NCI-H526 (cell line): Measurements from ENCODE around the gene UNC5B.

ENCODE experiments used
- DNase-seq, 2 experiments: peaks; one replicate each; lab custom pipeline; 2025; lab: John Stamatoyannopoulos, UW

The UNC5B gene

DNA sequence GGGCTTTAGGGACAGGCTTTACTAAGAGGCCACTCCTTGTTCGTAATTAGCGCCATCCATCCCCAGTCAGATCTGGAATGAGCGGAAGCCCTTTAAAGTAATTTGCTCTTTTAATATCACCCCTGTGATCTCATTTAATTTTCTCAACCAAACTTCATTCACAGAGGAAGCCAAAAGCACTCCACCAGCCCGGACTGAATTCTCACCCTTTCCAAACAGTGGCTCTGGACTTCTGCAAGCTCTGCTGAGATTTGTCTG lies 43.1 kb downstream of the UNC5B start:
- no peak for DNase-seq

DNA sequence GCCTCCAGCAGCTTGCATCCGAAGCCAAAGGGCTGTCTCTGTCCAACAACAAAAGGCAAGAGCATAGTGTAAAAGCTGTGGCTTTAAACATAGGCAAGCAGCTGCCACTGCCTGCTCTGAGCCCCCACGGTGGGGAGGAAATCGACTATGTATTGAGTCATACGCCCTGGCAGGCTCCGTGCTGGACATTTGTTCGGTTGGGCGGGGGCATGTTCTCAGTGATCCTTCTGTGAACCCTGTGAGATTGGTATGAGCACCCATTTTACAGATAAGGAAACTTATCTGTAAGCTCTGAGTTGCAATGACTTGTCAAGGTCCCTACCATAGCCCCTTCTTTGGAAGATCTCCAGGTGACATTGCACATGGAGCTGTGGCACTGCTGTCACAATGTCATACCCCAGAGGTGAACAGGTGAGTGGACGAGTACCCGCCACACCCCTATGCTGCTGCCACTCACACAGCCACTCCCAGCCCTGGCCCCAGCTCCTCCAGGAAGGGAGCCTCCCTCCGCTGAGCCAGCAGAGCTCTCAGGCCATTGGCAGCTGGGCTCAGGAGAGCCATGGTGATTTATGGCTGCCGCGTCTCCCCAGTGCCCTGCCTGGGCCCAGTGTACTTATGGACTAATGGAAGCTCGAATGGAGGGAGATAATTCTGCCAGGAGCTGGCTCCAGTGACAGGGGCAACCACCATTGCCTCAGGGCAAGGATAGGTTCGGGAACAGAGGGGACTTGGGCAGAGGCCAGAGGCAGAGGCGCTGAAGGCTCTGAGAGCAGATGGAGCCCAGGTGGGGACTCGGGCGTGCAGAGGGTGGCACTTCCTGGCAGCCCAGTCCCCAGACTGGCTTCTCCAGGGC lies 43.7 kb downstream of the UNC5B start:
- DNase-seq: peak in 1 of 2 experiments; percentile 72

- DNase-seq: no peak
Observed at GRCh38 chr10:71256661-71257318, 44.4 kb downstream of the UNC5B start.

DNA sequence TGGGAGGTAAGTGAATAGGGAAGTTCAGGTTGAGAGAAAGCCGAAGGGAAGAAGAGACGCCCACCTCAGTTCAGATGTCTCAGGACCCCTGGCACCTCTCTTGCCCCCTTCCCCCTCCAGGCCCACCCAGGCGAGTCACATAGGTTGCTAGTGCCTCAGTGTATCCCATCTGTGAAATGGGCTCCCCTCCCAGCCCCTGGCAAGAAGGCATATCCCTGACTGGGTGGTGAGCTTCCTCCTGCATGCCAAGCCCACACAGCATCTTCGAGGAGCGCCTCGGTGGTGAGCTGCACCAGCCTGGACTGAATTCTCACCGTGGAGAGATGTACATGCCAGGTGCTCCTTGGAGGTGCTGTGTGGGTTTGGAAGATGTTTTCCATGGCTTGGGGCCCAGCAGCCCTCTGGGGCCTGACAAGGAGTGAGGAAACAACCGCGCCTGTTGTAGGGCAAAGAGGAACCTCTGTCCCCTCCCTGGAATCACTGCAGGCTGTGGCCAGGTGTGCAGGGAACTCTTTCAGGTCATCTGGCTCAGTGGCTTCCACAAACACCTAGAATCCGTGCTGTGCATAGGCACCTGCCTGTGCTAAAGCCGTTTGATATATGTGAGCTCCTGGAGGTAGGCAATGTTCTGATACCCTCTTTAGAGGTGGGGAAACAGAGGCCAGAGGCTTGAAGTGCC lies 45.1 kb downstream of the UNC5B start:
- DNase-seq: no peak

- no peak for DNase-seq
Observed at GRCh38 chr10:71258046-71258445, 45.7 kb downstream of the UNC5B start.

DNA sequence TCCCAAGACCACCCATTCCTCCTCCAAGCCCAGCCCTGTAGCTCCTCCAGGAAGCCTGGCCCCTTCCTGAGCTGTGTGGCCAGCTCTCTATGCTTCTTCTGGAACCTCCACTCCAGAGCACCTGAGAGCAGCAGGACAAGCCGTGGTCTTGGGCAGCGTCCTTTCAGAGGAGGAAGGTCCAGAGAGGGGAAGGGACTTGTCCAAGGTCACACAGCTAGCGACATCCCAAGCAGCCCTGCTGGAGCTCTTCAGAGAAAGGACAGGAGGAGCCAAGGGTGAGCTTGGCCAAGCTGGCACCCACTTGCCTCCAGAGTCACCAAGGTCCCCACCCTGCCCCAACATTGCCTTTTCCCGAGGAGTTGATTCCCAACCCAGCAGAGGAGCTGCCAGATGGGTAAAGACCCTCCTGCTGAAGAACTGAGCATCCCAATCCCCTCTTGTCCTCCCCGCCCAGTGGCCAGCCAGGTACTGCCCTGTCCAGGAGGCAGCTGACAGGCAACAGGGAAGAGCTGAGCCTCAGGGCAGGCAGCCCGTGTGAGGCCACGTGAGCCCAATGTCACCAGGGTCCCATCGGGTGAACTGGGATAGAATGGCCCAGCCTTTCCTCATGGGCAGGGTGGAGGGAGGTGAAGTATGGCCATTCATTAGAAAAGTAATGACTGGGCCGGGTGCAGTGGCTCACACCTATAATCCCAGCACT lies 46.2 kb downstream of the UNC5B start:
- DNase-seq: no peak

GRCh38 chr10:71259282-71259681 lies 46.9 kb downstream of the UNC5B start:
- DNase-seq: no peak

DNA sequence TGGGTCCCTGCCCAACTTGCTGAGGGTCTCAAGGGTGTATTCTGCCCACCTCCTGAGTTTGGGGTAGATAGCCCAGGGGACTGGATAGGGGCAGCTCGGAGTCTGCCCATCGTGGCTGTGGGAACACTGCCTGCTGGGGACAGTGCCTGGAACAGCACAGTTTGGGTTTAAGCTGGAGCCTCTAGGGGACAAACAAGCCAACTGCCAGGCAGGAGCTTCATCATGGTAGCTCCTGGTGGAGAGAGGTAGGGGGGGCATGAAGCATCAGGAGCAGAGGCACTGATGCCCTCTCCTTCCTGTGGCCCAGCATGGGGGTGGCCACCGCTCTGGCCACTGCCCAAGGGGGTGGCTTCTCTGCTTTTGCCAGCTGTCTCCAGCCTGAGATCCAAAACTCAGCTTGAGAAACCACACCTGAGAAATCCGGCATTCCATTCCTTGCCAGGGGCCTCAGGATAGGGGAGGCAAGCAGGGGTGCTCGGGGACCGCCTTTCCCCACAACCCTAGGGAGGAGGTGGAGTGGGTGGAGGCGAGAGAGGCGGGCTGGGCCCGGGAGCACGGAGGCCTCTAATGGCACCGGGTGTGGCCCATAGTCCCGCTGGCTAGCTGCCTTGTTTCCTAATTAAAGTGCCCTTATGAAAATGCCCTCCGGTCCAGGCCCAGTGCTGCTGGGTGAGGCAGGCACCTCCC lies 47.6 kb downstream of the UNC5B start:
- DNase-seq: peak in 1 of 2 experiments; percentile 38

- DNase-seq: no peak
Observed at GRCh38 chr10:71260622-71261325, 48.4 kb downstream of the UNC5B start.

- DNase-seq: no peak
Observed at GRCh38 chr10:71262027-71262426, 49.7 kb downstream of the UNC5B start.

DNA sequence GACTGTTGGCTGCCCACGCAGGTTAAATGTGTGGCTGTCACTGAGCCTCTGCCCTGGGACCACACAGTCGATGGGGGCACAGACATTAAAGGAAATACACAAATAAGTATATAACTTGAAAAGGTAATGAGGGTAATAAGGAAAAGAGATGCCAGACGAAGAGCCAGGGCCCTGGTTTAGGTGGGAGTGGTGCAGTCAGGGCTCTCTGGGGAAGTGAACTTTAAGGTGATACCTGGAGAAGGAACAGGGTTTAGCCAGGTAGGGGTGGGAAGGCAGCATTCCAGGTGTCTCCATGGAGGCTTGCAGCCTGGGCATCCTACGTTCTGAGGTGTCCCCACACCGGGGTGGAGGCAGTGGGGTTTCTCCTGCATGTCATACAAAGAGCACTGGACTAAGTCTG lies 50.4 kb downstream of the UNC5B start:
- DNase-seq: no peak

GRCh38 chr10:71263376-71263775 lies 51.0 kb downstream of the UNC5B start:
- DNase-seq: no peak

DNA sequence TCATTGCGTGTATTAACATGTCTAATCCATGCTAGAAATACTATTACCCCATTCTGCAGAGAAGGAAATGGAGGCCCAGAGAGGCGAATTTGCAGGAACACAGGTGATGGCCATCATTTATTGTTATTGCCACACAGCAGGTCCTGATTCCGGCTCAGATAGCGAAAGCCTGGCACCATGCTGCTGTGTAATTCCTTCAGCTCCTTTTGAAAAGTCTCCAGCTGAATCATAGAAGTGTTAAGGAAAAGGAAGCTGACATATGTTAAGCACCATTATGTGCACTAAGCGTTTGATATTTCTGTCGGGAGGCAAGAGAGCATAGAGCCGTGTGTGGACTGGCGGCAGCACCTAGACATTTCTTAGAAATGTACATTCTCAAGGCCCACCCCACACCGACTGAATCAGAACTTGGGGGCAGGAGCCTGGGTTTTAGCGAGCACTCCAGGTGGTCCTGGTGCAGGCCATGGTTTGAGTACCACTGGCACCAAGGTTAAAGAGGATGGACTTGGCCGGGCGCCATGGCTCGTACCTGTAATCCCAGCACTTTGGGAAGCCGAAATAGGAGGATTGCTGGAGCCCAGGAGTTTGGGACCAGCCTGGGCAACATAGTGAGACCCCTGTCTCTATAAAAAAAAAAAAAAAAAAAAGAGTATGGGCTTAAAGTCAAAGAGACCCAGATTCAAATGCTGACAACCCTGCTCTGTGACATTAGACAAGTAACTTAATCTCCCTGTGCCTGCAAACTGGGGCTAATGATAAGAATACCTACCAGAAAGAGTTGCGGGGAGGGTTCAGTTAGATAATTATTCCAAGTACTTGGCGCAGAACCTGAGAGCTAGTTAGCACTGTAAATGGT lies 52.2 kb downstream of the UNC5B start:
- no peak for DNase-seq

GRCh38 chr10:71265201-71265575 lies 52.8 kb downstream of the UNC5B start:
- no peak for DNase-seq

DNA sequence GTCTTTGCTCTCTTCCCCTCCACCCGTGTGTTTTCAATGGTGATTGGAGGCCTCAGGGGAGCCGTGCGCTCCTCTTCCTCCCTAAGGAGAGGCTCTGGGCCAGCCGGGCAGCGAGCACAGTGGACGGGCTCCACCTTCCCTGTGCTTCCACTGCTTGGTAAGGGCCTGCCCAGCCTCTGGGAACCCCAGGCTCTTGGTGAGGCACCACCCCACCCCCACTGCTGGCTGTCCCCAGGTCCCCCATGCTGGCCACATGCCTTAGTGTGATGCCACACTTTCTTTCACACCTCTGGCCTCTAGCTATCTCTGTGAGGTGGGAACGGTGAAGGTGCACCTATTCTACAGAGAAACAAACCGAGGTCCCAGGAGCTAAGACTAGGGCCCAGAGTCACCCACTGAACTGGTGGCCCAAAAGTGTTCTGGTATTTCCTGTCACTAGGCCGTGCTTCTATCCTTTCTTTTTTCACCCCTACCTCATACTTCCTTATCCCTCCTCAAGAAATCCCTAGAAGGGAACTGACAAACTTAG lies 53.3 kb downstream of the UNC5B start:
- no peak for DNase-seq

- peak; percentile 17 to 60 for DNase-seq
Observed at GRCh38 chr10:71266147-71266917, 54.0 kb downstream of the UNC5B start.

- no peak for DNase-seq
Observed at GRCh38 chr10:71266918-71267442, 54.6 kb downstream of the UNC5B start.

DNA sequence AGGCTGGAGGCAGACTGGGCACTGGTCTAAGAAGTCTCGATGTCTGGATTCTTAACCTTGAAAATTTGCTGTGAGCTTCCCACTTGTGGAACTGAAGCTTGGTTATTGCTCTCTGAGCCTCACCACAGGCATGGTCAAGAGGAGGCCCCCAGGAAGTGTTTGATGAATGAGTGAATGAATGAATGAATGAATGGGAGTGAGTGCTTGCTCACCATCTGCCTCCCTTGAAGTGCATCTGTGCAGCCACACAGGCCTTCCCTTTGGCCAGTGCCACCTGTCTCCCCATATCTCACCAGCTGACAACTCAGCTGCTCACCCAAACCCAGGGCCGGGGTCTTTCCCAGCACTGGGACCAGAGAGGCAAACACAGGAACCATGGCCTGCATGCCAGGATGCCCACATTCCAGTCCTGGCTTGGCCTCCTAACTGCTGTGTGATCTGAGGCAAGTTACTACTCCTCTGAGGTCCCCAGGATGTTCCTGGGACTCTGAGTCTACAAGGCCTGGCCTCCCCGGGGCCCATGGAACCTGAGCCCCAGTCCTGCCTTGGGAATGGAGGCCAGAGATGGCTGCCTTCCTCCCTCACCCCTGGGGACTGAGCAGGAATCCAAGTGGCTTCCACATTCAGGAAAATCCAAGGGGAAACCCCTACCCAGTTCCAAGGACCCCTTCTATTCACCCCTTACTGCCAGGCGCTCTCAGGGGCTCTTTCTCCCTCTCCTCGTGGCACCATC lies 55.3 kb downstream of the UNC5B start:
- no peak for DNase-seq
